ENCODE measurements around the gene NKD2. TPM values are rescaled to one million over a fixed set of nuclear protein-coding genes. Genes with fewer than 3 reads are reported as not detected.
"Not testable (repeated sequence)": the region's sequence is repeated elsewhere in the genome, so short reads cannot be mapped to it uniquely, and the experiment has no call there.

The NKD2 gene
- polyA plus RNA-seq, 1 donor from 2014 or later, result not detected

DNA sequence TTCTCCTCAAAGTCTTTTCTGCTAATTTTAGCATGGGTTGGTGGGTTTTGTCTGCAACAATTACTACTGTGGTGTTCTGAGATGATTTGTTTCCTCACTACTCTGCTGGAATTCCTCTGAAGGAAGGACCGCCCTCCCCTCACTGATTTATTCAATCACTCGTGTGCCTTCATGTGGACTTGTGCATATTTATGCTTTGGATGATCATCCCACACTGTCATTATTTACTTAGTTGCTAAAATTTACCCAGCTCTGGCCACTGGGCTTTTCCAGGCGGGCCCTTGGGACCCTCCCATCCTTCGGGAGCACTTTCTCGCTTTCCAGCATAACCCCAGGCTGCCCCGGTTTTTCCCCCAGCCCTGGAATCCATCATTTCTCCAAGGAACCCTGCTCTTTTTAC, 41.7 kb upstream of the NKD2 start:
- Mint-ChIP-seq H3K4me3 (no peak overlapping the region), H3K4me1 (peaks cover 0 to 10% (median 2%) of the 10 kb centered on the region in 3 donors), H3K36me3 (no peaks in the 10 kb centered on the region), H3K9me3 (peaks cover 0 to 2% (median 0%) of the 10 kb centered on the region in 3 donors), H3K27me3 (peaks cover 38% of the 10 kb centered on the region), H3K27ac (peak overlapping the region in 1 of 3 donors; percentile 76)

DNA sequence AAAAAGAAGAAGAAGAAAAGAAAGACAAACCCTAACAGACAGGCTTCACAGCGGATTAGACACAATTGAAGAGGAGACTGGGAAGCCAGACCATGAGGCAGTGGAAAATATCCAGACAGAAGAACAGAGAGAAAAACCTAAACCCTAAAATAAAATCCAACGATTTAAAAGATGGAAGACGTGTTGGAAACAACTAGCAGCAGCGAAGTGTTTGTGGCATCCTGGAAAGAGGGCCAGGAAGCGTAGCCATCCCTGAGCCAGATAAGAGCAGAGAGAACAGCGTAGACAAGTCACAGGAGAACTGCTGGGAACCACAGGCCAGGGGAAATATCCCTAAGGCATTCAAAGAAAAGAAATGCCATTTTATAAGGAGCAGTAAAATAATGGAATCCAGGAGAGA, 39.7 kb upstream of the NKD2 start:
- H3K9me3 Mint-ChIP-seq, result peaks cover 0 to 2% (median 0%) of the 10 kb centered on the region in 3 donors
- no peak overlapping the region for H3K27ac Mint-ChIP-seq
- peaks cover 0 to 5% (median 2%) of the 10 kb centered on the region in 3 donors for H3K4me1 Mint-ChIP-seq
- H3K4me3 Mint-ChIP-seq, result no peak overlapping the region
- peaks cover 32% of the 10 kb centered on the region for H3K27me3 Mint-ChIP-seq
- no peaks in the 10 kb centered on the region for H3K36me3 Mint-ChIP-seq

DNA sequence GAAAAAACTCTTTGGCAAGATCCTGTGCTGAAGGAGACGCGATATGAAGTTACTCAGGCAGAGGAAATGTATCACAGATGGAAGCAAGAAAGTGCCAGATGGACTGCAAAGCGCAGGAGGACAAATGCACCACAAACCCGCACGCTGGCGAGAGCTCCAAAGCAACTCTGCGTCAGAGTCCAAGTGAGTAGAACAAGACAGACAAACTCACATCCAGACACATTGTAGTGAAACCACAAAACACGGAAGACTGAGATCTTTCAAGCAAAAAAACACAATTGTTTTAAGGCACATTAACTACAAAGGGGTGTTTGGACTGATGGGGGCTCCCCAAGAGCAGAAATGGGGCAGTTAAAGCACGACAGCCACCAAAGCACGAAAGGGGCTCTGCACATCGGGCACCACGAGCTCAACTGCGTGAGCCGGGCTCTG, 39.2 kb upstream of the NKD2 start:
- H3K9me3 Mint-ChIP-seq, result peaks cover 0 to 5% (median 0%) of the 10 kb centered on the region in 3 donors
- peaks cover 0 to 2% (median 2%) of the 10 kb centered on the region in 3 donors for H3K4me1 Mint-ChIP-seq
- H3K4me3 Mint-ChIP-seq, result no peak overlapping the region
- no peak overlapping the region for H3K27ac Mint-ChIP-seq
- H3K36me3 Mint-ChIP-seq, result no peaks in the 10 kb centered on the region
- H3K27me3 Mint-ChIP-seq, result peaks cover 28% of the 10 kb centered on the region

DNA sequence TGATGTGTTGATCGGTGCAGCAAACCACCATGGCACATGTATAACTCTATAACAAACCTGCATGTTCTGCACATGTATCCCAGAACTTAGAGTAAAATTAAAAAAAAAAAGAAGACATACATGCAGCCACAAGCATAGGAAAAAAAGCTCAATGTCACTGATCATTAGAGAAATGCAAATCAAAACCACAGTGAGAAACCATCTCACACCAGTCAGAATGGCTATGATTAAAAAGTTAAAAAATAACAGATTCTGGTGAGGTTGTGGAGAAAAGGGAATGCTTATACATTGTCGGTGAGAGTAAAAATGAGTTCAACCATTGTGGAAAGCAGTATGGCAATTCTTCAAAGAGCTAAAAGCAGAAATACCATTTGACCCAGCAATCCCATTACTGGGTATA, 36.0 kb upstream of the NKD2 start:
- H3K27ac Mint-ChIP-seq, H3K4me3 Mint-ChIP-seq, H3K36me3 Mint-ChIP-seq, H3K4me1 Mint-ChIP-seq, H3K9me3 Mint-ChIP-seq: not testable (repeated sequence)
- H3K27me3 Mint-ChIP-seq, result peaks cover 13% of the 10 kb centered on the region

DNA sequence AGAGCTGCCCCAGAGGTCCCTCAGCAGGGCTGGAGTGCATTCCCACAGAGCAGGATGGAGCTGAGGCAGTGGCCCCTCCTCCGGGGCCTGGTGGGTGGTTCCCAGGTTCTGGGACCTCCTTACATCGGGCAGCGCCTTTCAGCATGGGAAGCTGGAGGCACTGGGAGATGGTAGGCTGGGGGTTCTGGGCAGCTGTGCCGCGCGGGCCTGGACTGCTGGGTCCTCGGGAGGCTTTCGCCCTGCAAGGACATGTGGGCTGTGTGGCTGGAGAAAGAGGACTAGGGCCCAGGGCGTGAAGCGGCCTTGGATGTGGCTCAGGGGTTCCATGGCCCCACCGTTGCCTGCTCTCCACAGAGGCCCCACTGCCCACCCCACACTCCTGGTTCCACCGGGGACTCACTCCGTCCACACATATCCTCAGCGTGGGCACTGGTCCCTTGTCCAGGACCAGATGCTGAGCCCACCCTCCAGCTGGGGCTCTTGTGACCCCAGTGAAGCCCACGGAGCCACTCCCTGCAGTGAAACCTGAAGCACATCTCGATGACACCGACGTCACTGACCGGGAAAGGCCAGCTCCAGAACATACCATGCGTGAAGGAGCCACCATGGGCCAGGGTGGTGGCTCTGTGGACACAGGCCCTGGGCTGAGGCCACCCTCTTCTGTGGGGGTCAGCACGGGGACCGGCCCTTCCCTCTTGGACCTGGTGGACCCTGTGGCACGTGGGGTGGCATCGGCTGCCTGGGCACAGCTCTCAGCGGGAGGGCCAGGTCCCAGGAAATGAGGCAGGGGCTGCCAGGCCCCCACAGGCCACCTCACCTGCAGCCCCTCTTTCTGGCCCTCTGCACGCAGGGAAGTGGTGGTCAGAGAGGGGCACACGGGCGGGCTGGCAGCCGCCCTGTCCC, 31.5 kb upstream of the NKD2 start:
- Mint-ChIP-seq H3K27ac (no peak overlapping the region), H3K4me3 (no peak overlapping the region), H3K9me3 (peaks cover 0 to 3% (median 2%) of the 10 kb centered on the region in 3 donors), H3K4me1 (peaks cover 0 to 2% (median 0%) of the 10 kb centered on the region in 3 donors), H3K36me3 (no peaks in the 10 kb centered on the region), H3K27me3 (peaks cover 11% of the 10 kb centered on the region)

DNA sequence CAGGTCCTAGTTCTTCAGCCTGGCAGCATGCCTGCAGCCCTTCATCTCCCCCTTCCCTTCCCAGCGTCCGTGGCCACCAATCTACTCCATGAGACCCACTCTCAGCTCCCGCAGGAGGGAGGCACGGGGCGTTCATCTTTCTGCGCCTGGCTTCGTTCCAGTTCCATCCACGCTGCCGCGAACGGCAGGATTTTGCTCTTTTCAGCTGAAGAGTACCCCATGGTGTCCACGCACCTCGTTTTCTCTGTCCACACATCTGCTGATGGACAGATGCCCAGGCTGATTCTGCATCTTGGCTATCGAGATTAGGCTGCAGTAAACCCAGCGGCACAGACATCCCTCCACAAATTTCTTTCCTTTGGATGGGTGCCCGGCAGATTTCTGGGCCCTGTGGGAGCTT, 30.5 kb upstream of the NKD2 start:
- no peaks in the 10 kb centered on the region for H3K36me3 Mint-ChIP-seq
- H3K27ac Mint-ChIP-seq, result no peak overlapping the region
- H3K27me3 Mint-ChIP-seq, result peaks cover 9% of the 10 kb centered on the region
- H3K4me3 Mint-ChIP-seq, result no peak overlapping the region
- peaks cover 0 to 3% (median 2%) of the 10 kb centered on the region in 3 donors for H3K9me3 Mint-ChIP-seq
- peaks cover 0 to 2% (median 0%) of the 10 kb centered on the region in 3 donors for H3K4me1 Mint-ChIP-seq

DNA sequence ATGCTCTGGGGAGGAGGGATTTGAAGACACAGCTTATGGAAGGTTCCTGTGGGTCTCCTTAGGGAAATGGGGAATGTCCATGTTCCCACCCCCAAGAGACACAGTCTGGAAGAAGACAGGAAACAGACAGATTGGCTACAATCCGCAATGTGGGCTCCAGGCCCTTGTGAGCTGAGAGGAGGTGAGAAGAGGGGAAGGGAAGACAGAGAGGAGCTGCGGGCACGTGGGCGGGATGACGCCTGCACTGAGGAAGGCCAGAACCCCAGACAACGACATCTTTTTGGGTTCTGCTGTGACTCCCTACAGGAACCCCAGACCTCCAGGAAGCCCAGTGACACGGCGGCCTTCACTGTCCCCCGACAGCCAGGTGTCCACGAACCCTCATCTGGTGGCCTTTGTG, 29.9 kb upstream of the NKD2 start:
- no peak overlapping the region for H3K4me3 Mint-ChIP-seq
- H3K4me1 Mint-ChIP-seq, result peaks cover 0 to 2% (median 0%) of the 10 kb centered on the region in 3 donors
- H3K27ac Mint-ChIP-seq, result no peak overlapping the region
- H3K36me3 Mint-ChIP-seq, result no peaks in the 10 kb centered on the region
- peaks cover 0 to 7% (median 5%) of the 10 kb centered on the region in 3 donors for H3K9me3 Mint-ChIP-seq
- H3K27me3 Mint-ChIP-seq, result peaks cover 9% of the 10 kb centered on the region

DNA sequence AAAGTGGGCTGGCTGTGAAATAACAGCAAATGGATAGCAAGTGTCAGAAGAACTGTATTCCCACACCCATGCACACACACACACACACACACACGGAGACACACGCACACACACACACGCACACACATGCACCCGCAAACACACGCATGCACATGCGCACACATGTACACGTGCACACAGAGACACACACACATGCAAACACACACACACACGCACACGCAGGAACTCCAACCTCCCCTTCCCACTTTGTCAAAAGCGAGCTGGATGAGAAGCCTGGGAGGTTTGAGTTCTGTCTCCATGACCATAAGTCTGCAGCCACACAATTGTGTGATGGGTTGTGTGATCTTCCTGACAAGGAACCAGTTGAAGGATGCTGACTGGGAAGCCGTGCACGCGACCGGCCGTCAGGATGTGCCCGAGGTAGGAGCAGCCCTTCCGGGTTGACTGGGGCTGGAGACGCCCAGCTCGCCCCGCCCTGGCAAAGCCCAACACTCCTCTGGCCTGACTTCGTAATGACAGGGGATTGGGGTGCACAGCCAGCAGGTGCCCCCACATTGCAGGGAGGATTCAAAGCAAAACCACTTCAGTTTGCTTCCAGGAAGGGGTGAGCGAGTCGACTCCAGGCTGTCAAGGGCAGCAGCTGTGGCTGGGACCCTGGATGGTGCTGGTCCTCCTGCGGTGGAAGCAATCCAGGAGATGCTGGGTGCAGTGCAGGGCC, 29.3 kb upstream of the NKD2 start:
- H3K27me3 Mint-ChIP-seq, result peaks cover 14% of the 10 kb centered on the region
- H3K4me3 Mint-ChIP-seq, result no peak overlapping the region
- H3K36me3 Mint-ChIP-seq, result no peaks in the 10 kb centered on the region
- H3K9me3 Mint-ChIP-seq, result peaks cover 4 to 11% (median 8%) of the 10 kb centered on the region in 3 donors
- H3K4me1 Mint-ChIP-seq, result peaks cover 0 to 2% (median 0%) of the 10 kb centered on the region in 3 donors
- no peak overlapping the region for H3K27ac Mint-ChIP-seq

DNA sequence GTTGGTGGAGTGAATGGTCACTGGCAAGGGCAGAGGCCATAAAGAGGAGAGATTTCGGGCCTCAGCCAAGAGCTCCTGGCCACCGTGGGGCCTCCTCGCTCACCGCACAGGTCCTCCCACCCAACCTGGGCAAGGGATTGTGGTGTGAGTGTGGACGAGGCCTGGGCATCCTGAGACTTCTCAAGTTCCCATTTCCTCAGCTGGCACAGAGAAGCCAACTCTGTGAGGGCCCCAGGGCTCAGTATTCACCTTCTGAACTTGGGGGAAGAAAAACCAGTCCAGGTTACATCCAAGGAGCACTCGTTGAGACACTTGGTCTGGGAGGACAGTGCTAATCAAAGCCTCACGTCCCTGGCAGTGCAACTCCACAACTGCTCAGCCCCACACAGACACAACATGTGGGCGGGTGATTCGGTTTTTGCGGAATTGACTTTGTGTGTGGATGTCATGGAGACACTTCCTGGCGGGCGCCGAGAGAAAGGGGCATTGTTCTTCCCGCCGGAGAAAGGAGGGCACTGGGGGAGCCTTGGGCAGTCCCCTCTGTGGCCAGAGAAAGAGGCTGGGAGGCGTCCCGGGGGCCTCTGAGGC, 28.5 kb upstream of the NKD2 start:
- H3K27ac Mint-ChIP-seq, result no peak overlapping the region
- H3K36me3 Mint-ChIP-seq, result no peaks in the 10 kb centered on the region
- peaks cover 0 to 2% (median 0%) of the 10 kb centered on the region in 3 donors for H3K4me1 Mint-ChIP-seq
- H3K9me3 Mint-ChIP-seq, result peaks cover 7 to 17% (median 11%) of the 10 kb centered on the region in 3 donors
- no peak overlapping the region for H3K4me3 Mint-ChIP-seq
- peaks cover 17% of the 10 kb centered on the region for H3K27me3 Mint-ChIP-seq

DNA sequence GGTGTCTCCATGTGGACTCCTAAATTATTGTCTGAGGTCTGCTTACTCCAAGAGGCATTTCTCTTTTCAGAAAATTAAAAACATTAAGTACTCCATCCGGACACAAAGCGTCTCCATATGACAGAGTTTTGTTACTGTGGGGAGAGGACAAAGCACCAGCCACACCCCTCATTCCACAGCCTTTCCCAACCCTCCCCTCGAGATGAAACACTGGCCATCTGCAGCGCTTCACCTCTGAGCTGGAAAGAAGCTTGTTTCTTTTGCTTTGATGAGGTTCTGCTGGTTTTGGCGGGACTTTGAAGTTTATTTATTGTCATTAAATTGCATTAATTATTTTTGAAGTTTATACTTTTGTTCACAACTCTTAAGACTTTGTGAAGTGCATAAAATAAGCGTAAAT, 27.6 kb upstream of the NKD2 start:
- peaks cover 0 to 2% (median 0%) of the 10 kb centered on the region in 3 donors for H3K4me1 Mint-ChIP-seq
- no peak overlapping the region for H3K27ac Mint-ChIP-seq
- no peaks in the 10 kb centered on the region for H3K36me3 Mint-ChIP-seq
- H3K4me3 Mint-ChIP-seq, result no peak overlapping the region
- peaks cover 18% of the 10 kb centered on the region for H3K27me3 Mint-ChIP-seq
- H3K9me3 Mint-ChIP-seq, result peaks cover 10 to 20% (median 11%) of the 10 kb centered on the region in 3 donors

DNA sequence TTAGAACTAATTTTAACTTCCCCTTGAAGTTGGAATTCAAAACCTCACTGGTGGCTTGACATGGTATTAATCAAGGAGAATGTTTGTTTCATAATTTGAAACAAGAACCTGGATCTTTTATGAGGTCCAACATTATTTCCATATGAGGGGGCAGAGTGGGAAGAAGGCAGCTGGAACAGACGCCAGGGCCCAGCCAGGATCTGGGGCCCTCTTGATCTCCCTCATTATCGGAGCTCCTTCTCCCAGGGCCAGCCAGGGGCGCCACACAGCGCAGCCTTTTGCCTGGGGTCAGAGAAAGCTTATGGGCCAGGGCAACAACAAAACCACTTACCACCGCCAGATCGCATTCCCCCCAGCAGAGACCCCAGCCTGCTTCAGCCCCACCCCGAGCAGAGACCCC, 27.1 kb upstream of the NKD2 start:
- Mint-ChIP-seq H3K4me3 (no peak overlapping the region), H3K9me3 (peaks cover 11 to 20% (median 13%) of the 10 kb centered on the region in 3 donors), H3K36me3 (no peaks in the 10 kb centered on the region), H3K27me3 (peaks cover 18% of the 10 kb centered on the region), H3K27ac (no peak overlapping the region), H3K4me1 (peaks cover 0 to 2% (median 0%) of the 10 kb centered on the region in 3 donors)

DNA sequence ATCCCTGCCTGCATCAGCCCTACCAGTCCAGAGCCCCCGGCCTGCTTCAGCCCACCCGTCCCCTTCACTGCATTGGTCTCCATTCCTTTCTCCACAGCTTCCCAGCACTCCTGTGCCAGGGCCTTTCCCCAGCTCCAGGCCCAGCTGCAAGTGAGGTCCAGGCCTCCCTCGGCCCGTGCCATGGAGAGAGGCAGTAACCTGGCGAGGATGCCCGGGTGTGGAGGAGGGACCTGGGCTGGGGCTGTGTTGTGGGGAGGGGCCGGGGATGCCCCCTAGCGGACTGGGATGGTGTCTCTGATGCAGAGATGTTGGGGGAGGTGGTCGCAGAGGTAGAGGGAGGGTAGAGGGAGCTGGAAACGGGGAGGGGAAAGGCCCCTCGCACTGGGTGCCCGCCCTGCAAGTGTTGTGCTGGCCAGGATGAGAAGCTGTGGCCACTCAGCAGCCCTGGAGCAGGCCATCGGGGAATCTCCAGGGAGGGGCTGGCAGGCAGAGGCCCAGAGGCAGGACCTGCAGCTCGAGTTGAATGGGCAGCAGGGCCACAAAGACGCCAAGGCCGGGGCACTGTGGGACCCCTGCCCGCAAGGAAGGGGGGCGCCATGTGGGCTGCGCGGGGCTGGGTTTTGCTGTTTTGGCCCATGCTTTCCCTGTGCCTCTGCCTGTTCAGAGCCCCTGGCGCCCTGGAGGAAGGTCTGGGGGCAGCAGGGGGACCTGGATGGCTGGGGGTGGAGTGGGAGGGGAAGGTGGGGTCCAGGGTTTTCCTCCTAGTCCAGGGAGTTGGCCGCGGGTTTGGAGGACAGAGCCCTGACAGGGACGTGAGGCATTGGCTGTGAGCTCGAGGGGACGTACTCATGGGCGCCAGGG, 26.0 kb upstream of the NKD2 start:
- Mint-ChIP-seq H3K36me3 (no peaks in the 10 kb centered on the region), H3K27ac (no peak overlapping the region), H3K9me3 (peaks cover 15 to 23% (median 17%) of the 10 kb centered on the region in 3 donors), H3K27me3 (peaks cover 23% of the 10 kb centered on the region), H3K4me1 (peaks cover 0 to 2% (median 0%) of the 10 kb centered on the region in 3 donors), H3K4me3 (no peak overlapping the region)

DNA sequence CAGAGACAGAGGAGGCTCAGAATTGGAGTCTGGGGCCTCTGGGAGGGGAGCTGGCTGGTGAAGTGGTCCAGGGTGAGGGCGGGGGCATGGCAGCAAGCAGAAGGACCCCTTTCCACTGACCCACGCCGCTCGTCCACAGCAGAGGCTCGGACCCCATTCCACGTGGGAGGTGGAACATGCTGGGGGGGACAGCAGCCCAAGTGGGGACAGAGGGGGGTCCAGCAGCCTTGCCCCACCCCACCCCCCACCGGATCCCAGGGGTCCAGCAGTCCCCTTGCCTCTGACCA, 25.4 kb upstream of the NKD2 start:
- peaks cover 25% of the 10 kb centered on the region for H3K27me3 Mint-ChIP-seq
- H3K9me3 Mint-ChIP-seq, result peaks cover 17 to 25% (median 23%) of the 10 kb centered on the region in 3 donors
- peaks cover 2% of the 10 kb centered on the region for H3K36me3 Mint-ChIP-seq
- no peak overlapping the region for H3K4me3 Mint-ChIP-seq
- no peak overlapping the region for H3K27ac Mint-ChIP-seq
- no peaks in the 10 kb centered on the region for H3K4me1 Mint-ChIP-seq

DNA sequence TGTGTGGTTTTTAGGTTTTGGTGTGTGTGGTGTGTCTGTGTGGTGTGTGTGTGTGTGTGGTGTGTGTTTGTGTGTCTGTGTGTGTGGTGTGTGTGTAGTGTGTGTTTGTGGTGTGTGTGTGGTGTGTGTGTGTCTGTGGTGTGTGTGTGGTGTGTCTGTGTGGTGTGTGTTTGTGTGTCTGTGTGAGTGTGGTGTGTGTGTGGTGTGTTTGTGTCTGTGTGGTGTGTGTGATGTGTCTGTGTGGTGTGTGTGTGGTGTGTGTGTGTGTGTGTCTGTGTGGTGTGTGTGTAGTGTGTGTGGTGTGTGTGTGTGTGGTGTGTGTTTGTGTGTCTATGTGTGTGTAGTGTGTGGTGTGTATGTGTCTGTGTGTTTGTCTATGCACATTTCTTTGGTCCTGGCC, 25.0 kb upstream of the NKD2 start:
- Mint-ChIP-seq H3K9me3 (peaks cover 17 to 26% (median 23%) of the 10 kb centered on the region in 3 donors), H3K4me1 (no peaks in the 10 kb centered on the region), H3K27ac (no peak overlapping the region), H3K27me3 (peaks cover 22% of the 10 kb centered on the region), H3K36me3 (peaks cover 2% of the 10 kb centered on the region), H3K4me3 (no peak overlapping the region)

Data from IgD-negative memory B cell (primary cell).